Measurements from ENCODE around the gene MOCOS. TPM values are rescaled to one million over a fixed set of nuclear protein-coding genes. Genes with fewer than 3 reads are reported as not detected.

MOCOS gene
- total and polyA plus RNA-seq, 2 donors (not counting 1 experiment from before 2014, with no cell fraction given) = 0.01 to 0.05 TPM

DNA sequence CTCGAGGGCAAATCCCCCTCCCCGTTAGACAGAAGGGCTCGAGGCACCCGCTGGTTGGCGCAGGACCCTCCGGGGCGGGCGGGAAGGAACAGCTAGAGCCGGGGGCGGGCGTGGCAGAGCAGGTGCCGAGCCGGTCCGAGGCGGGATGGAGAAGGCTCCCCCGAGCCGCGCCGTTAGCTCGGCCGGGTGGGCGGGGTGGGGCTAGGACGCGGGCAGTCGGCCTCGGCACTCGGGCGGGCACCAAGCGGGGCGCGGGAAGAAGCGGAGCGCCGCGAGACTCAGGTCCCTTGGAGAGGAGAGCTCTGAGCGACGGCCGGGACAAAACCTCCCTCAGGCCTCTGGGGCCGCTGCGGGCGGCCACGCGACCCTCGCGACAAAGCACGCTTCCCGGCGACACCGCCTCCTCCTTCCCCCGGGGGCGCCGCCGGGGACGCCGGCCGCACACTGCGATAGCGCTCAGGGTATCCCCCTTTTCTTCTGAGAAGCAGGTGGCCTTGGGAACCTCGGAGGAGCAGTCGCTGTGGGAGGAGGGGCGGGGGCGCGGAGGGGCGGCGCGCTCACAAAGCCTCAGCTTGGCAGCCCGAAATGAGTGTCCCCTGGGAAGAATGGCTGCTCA, 110.9 kb downstream of the MOCOS start:
- Histone ChIP-seq H3K27ac (ENCODE audit: low read length in 2 of 2) (no peak overlapping the region), H3K36me3 (replicated peaks in 1 of 2; ENCODE audit: control extremely low read depth in 1 of 2, control insufficient read depth in 1 of 2, extremely low read depth in 1 of 2, insufficient read depth in 2 of 2, low read length in 1 of 2) (no peaks in the 10 kb centered on the region), H3K4me3 (ENCODE audit: control extremely low read depth in 1 of 5, extremely low read depth in 1 of 5, insufficient read depth in 1 of 5, low read depth in 2 of 5, low read length in 4 of 5) (peak overlapping the region in 3 of 5 experiments; percentile 49 to 63 (median 56)), H2AFZ (ENCODE audit: insufficient read depth, low read depth, low read length, poor library complexity, severe bottlenecking) (peak overlapping the region; percentile 66), H3K9ac (ENCODE audit: low read length) (peak overlapping the region; percentile 60), H3K79me2 (ENCODE audit: control insufficient read depth, insufficient read depth, low read length) (no peaks in the 10 kb centered on the region), H3K27me3 (replicated peaks in 1 of 4; ENCODE audit: control extremely low read depth in 1 of 4, control insufficient read depth in 3 of 4, insufficient read depth in 4 of 4, low read length in 3 of 4) (peaks cover 0 to 65% (median 41%) of the 10 kb centered on the region in 4 experiments), H4K20me1 (ENCODE audit: control insufficient read depth, insufficient read depth, low read length, poor library complexity, severe bottlenecking) (no peaks in the 10 kb centered on the region), H3K4me2 (replicated peaks; ENCODE audit: low read depth, low read length, poor library complexity, severe bottlenecking) (peak overlapping the region; percentile 97), H3K4me1 (ENCODE audit: control insufficient read depth in 2 of 2, insufficient read depth in 2 of 2, low read length in 2 of 2) (peaks cover 8 to 12% of the 10 kb centered on the region in 2 donors), H3K9me3 (ENCODE audit: control extremely low read depth in 1 of 3, control insufficient read depth in 2 of 3, insufficient read depth in 1 of 3, low read length in 2 of 3) (peaks cover 0 to 1% (median 0%) of the 10 kb centered on the region in 3 donors)
- ChIA-PET CTCF (no interaction called here), POLR2A (no interaction called here)
- H3K4me3 Mint-ChIP-seq = peak overlapping the region; percentile 51
- H3K9me3 Mint-ChIP-seq (ENCODE audit: insufficient read depth) = no peaks in the 10 kb centered on the region
- ATAC-seq (ENCODE audit: low read depth) = peak; percentile 36
- TF ChIP-seq EZH2 (IDR thresholded peaks at IDR 0.05; ENCODE audit: borderline replicate concordance, insufficient read depth, low read depth, low read length, poor library complexity, severe bottlenecking) = no peak
- TF ChIP-seq, protein P1, sequence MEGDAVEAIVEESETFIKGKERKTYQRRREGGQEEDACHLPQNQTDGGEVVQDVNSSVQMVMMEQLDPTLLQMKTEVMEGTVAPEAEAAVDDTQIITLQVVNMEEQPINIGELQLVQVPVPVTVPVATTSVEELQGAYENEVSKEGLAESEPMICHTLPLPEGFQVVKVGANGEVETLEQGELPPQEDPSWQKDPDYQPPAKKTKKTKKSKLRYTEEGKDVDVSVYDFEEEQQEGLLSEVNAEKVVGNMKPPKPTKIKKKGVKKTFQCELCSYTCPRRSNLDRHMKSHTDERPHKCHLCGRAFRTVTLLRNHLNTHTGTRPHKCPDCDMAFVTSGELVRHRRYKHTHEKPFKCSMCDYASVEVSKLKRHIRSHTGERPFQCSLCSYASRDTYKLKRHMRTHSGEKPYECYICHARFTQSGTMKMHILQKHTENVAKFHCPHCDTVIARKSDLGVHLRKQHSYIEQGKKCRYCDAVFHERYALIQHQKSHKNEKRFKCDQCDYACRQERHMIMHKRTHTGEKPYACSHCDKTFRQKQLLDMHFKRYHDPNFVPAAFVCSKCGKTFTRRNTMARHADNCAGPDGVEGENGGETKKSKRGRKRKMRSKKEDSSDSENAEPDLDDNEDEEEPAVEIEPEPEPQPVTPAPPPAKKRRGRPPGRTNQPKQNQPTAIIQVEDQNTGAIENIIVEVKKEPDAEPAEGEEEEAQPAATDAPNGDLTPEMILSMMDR (IDR thresholded peaks at IDR 0.05) = no peak
- peak; percentile 20 for DNase-seq
- WGBS (ENCODE audit: insufficient coverage) = under 1% methylated on average over 48 of the region's 67 CpGs
- peaks cover 5% of the 10 kb centered on the region for H3K4me1 Mint-ChIP-seq
- H3K27ac Mint-ChIP-seq = no peak overlapping the region
- H3K27me3 Mint-ChIP-seq = peaks cover 34% of the 10 kb centered on the region
- intact Hi-C loops (cut with micrococcal nuclease) = no loop called here

DNA sequence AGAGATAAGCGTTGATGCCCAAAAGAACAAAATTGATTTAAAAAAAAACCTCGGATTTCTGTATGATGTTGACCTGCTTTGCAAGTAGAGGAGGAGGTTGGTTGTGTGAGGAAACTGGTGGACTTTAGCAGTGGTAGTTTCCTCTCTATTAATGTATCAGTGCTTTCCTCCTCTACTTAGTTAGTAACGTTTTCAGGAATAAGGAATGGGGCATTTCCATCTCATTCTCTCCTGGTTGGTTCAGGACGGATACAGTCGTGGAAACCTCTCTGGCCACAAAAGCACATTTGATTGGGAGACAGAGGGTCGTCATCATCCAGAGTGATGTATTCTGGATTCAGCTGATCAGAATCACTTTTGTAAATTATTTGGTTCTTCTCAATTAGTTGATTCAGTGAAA, 111.7 kb downstream of the MOCOS start:
- no CpG with 5 or more reads among the region's 6 CpGs for WGBS (ENCODE audit: insufficient coverage)
- peaks cover 0 to 71% (median 42%) of the 10 kb centered on the region in 4 experiments for H3K27me3 ChIP-seq (replicated peaks in 1 of 4; ENCODE audit: control extremely low read depth in 1 of 4, control insufficient read depth in 3 of 4, insufficient read depth in 4 of 4, low read length in 3 of 4)
- intact Hi-C loops (cut with micrococcal nuclease) = no loop called here
- no peak overlapping the region for H3K4me2 ChIP-seq (replicated peaks; ENCODE audit: low read depth, low read length, poor library complexity, severe bottlenecking)
- peaks cover 0 to under 1% (median 0%) of the 10 kb centered on the region in 3 donors for H3K9me3 ChIP-seq (ENCODE audit: control extremely low read depth in 1 of 3, control insufficient read depth in 2 of 3, insufficient read depth in 1 of 3, low read length in 2 of 3)
- no peak overlapping the region for H3K9ac ChIP-seq (ENCODE audit: low read length)
- H3K27ac Mint-ChIP-seq = no peak overlapping the region
- ChIA-PET POLR2A (no interaction called here), CTCF (no interaction called here)
- H4K20me1 ChIP-seq (ENCODE audit: control insufficient read depth, insufficient read depth, low read length, poor library complexity, severe bottlenecking) = no peaks in the 10 kb centered on the region
- no peaks in the 10 kb centered on the region for H3K9me3 Mint-ChIP-seq (ENCODE audit: insufficient read depth)
- TF ChIP-seq, protein P1 (IDR thresholded peaks at IDR 0.05) = no peak
- no peak for TF ChIP-seq EZH2 (IDR thresholded peaks at IDR 0.05; ENCODE audit: borderline replicate concordance, insufficient read depth, low read depth, low read length, poor library complexity, severe bottlenecking)
- H3K4me3 Mint-ChIP-seq = peak overlapping the region; percentile 52
- H3K27ac ChIP-seq (ENCODE audit: low read length in 2 of 2) = no peak overlapping the region
- H3K4me1 Mint-ChIP-seq = peaks cover 5% of the 10 kb centered on the region
- ATAC-seq (ENCODE audit: low read depth) (no peak), DNase-seq (no peak)
- H2AFZ ChIP-seq (ENCODE audit: insufficient read depth, low read depth, low read length, poor library complexity, severe bottlenecking) = no peak overlapping the region
- peaks cover 41% of the 10 kb centered on the region for H3K27me3 Mint-ChIP-seq
- H3K4me1 ChIP-seq (ENCODE audit: control insufficient read depth in 2 of 2, insufficient read depth in 2 of 2, low read length in 2 of 2) = peaks cover 8 to 12% of the 10 kb centered on the region in 2 donors
- H3K36me3 ChIP-seq (replicated peaks in 1 of 2; ENCODE audit: control extremely low read depth in 1 of 2, control insufficient read depth in 1 of 2, extremely low read depth in 1 of 2, insufficient read depth in 2 of 2, low read length in 1 of 2) = no peaks in the 10 kb centered on the region
- no peak overlapping the region for H3K4me3 ChIP-seq (ENCODE audit: control extremely low read depth in 1 of 5, extremely low read depth in 1 of 5, insufficient read depth in 1 of 5, low read depth in 2 of 5, low read length in 4 of 5)
- no peaks in the 10 kb centered on the region for H3K79me2 ChIP-seq (ENCODE audit: control insufficient read depth, insufficient read depth, low read length)
